Vagina (tissue), 2 donors: ENCODE data around the gene MARCHF3.

Source experiments
- CTCF ChIP-seq, 3 experiments: fragments of 450-650 bp in 2 of 3; fragments of 200-600 bp in 1 of 3; sonication (generic) in 1 of 3; IDR thresholded peaks; one replicate each; pipeline ENCODE4 v1.5.1; 2017 to 2019; ENCODE audit warnings: antibody characterized with exemption in 3 of 3, mild to moderate bottlenecking in 2 of 3, moderate library complexity in 2 of 3
- POLR2A ChIP-seq, 2 donors: fragments of 450-650 bp; IDR thresholded peaks; one replicate each; pipeline ENCODE4 v1.6.1; 2017; ENCODE audit warnings: antibody characterized with exemption in 2 of 2, mild to moderate bottlenecking in 2 of 2, moderate library complexity in 2 of 2
- POLR2AphosphoS5 ChIP-seq, 2 donors: sonication (generic); formaldehyde crosslinking; IDR thresholded peaks; one replicate each; pipeline ENCODE4 v1.9.0; 2017; ENCODE audit warnings: antibody characterized with exemption in 2 of 2, mild to moderate bottlenecking in 2 of 2, low read depth in 1 of 2; ENCODE audit not compliant: insufficient read depth in 1 of 2

GRCh38 chr5:126920291-126920690 is 110.1 kb downstream of the MARCHF3 start:
- TF ChIP-seq CTCF (IDR thresholded peaks at IDR 0.05) (no peak), POLR2A (IDR thresholded peaks at IDR 0.05) (no peak), POLR2AphosphoS5 (IDR thresholded peaks at IDR 0.05; ENCODE audit: insufficient read depth in 1 of 2, low read depth in 1 of 2) (no peak)
